ENCODE measurements around the gene ITPRIPL2.

ITPRIPL2 gene

DNA sequence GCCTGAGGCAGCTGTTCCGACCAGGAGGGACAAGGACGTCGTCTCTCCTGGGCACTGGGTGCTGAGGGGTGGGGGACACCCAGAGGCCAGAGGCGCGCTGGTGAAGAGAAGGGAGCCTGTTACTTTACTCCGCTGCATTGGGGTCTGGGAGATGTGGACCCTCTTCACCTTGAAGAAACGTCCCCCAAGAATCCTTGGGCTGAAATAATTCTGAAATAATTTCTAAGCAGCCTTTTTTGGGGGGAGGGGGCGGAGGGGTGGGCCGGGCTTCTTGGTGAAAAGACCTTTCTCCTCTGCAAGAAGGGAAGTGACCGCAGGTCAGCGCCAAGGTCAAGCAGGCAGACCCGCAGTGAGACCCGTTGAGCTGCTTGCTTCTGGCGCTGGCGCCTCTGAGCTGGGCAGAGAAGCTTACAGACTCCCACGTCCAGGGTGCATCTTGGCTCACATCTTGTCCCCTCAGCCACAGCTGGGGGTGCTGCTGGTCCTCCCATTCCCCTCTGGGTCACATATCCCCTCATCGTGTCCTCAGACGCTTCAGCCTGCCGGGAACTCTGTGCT, 55.4 kb downstream of the ITPRIPL2 start:
- TF ChIP-seq, protein P1, sequence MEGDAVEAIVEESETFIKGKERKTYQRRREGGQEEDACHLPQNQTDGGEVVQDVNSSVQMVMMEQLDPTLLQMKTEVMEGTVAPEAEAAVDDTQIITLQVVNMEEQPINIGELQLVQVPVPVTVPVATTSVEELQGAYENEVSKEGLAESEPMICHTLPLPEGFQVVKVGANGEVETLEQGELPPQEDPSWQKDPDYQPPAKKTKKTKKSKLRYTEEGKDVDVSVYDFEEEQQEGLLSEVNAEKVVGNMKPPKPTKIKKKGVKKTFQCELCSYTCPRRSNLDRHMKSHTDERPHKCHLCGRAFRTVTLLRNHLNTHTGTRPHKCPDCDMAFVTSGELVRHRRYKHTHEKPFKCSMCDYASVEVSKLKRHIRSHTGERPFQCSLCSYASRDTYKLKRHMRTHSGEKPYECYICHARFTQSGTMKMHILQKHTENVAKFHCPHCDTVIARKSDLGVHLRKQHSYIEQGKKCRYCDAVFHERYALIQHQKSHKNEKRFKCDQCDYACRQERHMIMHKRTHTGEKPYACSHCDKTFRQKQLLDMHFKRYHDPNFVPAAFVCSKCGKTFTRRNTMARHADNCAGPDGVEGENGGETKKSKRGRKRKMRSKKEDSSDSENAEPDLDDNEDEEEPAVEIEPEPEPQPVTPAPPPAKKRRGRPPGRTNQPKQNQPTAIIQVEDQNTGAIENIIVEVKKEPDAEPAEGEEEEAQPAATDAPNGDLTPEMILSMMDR (IDR thresholded peaks at IDR 0.05; ENCODE audit: low read depth, low read length, missing control alignments): no peak
- DNase-seq (ENCODE audit: low read depth): no peak
- in situ Hi-C loops (cut with HindIII; ENCODE audit: low sequenced_read_pairs): loop anchor here (10.0 kb wide), 1 partner anchor 346 kb away; no protein-coding TSS in a partner anchor
- peak overlapping the region; percentile 43 for H3K4me3 ChIP-seq (ENCODE audit: low read depth, low read length)

DNA sequence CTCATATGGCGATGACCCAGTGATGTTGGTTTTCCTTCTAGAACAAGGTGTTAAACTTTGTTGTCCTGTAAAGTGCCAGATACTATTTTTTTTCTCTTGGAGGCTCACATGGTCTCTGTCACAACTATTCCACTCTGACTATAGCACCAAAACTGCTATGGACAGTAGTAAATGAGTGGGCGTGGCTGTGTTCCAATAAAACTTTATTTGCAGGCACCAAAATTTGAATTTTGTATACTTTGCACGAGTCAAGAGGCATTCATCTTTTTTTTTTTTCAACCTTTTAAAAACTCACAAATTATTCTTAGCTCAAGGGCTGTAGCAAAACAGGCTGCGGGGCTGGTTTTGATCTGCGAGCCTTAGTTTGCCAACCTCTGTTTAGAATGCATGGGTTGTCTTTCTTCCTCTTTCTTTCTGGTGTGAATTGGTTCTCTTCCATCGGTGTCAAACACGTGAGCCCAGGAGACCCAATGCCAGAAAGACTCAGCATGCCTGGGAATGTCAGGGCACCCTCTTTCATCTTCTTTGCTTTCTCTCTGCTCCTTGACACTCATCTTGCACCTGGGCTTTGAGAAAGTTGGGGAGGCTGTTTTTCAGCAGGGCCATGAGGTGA, 56.4 kb downstream of the ITPRIPL2 start:
- TF ChIP-seq, protein P1 (IDR thresholded peaks at IDR 0.05; ENCODE audit: low read depth, low read length, missing control alignments): no peak
- in situ Hi-C loops (cut with HindIII; ENCODE audit: low sequenced_read_pairs): no loop called here
- H3K4me3 ChIP-seq (ENCODE audit: low read depth, low read length): no peak overlapping the region
- no peak for DNase-seq (ENCODE audit: low read depth)

Data from astrocyte of the cerebellum (primary cell).